Right renal cortex interstitium (tissue), 3 donors: ENCODE results near the gene SLC8A1. TPM values are rescaled to one million over a fixed set of nuclear protein-coding genes. Genes with fewer than 3 reads are reported as not detected.

Source experiments
- DNase-seq, 3 donors: peaks; one replicate each; pipeline ENCODE4 v3.0.0-alpha.2; 2013; ENCODE audit warnings: low read depth in 3 of 3, low spot score in 2 of 3
- polyA plus RNA-seq, 3 donors: library from polyadenylated mRNA; unstranded; fragments of 120-200 nt; gene quantifications; one replicate each; pipeline ENCODE4 v1.2.1, GENCODE V29; 2013; ENCODE audit not compliant: insufficient read length in 3 of 3

The SLC8A1 gene
- polyA plus RNA-seq, 3 donors = 69.9 to 76.3 (median 71.1) TPM

DNA sequence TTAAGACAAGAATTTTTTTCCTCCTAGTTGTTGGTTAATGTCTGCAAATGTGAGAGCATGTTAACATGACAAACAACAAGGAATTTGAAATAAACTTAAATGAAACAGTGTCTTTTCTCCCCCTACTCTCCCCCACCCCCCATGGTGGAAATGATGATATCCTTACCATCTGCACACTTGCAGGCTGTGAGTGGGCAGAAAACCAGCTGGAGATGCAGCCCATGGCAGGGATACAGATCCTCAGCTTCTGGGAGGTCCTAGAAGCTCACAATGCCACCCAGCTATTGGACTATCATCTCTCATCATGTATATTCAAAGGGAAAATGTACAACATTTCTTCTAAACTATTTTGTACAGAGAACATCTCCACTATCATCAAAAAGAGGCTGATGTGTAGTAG is 196.8 kb downstream of the SLC8A1 start:
- DNase-seq = no peak

- DNase-seq = no peak
Observed at GRCh38 chr2:40254611-40255010, 197.3 kb downstream of the SLC8A1 start.

GRCh38 chr2:40251137-40251536 is 200.8 kb downstream of the SLC8A1 start:
- no peak for DNase-seq

- DNase-seq = no peak
Observed at GRCh38 chr2:40249577-40249976, 202.3 kb downstream of the SLC8A1 start.

DNA sequence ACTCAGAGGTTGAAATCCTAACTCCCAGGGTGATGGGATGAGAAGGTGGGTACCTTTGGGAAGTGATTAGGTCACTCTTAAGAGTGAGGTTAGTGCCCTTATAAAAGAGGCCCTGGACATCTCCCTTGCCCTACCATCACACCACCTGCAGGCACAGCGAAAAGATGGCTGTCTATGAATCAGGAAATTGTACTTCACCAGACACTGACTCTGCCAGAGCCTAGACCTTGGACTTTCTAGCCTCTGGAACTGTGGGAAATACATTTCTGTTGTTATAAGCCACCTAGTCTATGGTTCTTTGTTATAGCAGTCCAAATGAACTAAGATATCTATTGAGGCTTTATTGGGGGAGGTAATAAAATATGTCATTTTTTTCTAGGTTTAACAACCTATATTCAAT is 203.6 kb downstream of the SLC8A1 start:
- no peak for DNase-seq

DNA sequence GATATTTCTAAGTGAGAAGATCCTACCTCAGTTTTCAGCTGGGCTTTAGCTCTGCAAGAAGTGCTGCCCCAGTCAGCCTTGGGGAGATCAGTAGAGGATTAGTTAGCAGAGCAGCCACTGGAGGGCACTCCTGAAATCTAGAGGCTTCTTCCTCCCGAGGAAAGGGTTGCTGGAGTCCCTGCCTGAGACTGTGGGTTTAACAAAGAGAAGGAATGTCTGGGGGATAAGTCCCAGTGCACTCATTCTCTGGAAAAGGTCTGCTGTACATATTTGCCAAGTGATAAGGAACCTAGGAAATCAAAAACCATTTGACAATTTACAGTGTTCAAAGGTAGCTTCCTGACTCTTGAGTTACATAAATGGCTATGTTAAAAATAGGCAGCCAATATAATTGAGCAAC is 207.2 kb downstream of the SLC8A1 start:
- DNase-seq = no peak

DNA sequence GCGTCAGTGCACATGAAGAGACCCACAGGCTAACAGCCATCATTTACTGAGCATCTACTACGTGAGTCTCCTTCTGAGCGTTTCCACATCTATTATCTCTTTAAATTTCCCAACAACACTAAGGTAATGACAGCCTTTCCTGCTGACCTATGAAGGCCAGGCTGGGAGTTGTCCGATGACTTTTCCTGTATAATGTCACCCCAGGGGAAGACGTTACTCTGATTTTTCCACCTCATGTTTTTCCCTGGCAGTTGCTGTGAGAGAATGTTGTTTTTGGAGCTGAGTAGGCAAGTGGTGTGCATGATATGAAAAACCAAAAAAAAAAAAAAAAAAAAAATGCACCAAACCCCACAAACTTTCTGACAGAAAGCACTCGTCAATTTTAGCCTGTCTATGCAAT is 207.6 kb downstream of the SLC8A1 start:
- no peak for DNase-seq

- DNase-seq = no peak
Observed at GRCh38 chr2:40243581-40244187, 208.2 kb downstream of the SLC8A1 start.

GRCh38 chr2:40242315-40242714 is 209.6 kb downstream of the SLC8A1 start:
- no peak for DNase-seq

GRCh38 chr2:40240070-40240469 is 211.8 kb downstream of the SLC8A1 start:
- peak in 1 of 3 donors; percentile 56 for DNase-seq

- DNase-seq = no peak
Observed at GRCh38 chr2:40230707-40231432, 221.0 kb downstream of the SLC8A1 start.

DNA sequence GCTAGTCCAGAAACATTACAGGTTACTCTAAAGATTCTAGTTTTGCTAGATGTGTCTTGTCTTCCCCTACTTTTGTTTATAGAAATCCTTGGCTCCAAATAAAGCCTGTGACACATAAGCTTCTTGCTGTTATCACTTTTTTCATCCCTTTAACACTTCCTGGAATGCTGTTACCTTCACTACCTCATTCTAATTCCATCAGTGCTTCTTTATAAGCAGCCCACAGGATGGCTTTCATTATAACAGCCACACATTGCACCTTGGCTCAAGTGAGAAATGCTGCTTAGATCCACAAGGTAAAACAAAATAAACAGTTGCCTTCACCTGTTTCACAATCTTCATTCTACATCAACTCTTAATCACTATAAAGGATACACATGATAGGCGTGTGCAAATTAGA is 221.7 kb downstream of the SLC8A1 start:
- no peak for DNase-seq

- DNase-seq = no peak
Observed at GRCh38 chr2:40228310-40228709, 223.6 kb downstream of the SLC8A1 start.

- no peak for DNase-seq
Observed at GRCh38 chr2:40227210-40227609, 224.7 kb downstream of the SLC8A1 start.

DNA sequence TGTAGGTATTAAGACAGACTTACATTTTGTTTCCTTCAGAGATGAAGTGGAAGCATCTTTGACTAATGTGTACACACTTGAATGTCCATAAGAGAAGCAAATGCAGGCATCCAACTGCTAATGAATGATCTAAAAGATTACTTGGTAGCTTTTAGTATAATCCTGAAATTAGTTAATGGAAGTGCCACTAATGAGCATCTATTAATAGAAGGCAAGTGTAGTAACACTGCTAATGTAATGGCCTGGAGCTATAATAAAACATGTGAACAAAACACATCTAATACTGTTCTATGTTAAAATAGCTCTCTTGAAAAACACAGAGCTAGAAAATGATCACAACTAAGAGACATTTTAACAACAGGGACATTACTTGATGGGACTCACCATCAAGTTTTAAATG is 225.3 kb downstream of the SLC8A1 start:
- no peak for DNase-seq

- DNase-seq = no peak
Observed at GRCh38 chr2:40225670-40226210, 226.2 kb downstream of the SLC8A1 start.

DNA sequence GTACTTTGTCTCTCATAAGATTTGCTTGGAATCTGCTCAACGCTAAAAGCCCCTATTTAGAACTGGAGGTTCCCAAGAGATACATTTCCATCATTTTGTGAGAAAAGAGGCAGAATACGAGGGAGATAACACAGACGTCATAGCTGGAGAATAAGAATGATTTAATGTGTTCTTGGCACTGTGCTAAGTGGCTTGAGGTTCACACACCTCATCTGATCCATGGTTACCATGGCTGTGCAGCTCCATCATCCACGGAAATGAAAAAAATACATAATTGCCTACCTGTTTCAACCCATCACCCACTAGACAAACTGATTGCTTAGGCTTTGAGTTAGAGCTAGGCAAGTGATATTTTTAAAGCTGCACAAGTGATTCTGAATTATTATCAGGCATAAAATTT is 227.6 kb downstream of the SLC8A1 start:
- DNase-seq = no peak

DNA sequence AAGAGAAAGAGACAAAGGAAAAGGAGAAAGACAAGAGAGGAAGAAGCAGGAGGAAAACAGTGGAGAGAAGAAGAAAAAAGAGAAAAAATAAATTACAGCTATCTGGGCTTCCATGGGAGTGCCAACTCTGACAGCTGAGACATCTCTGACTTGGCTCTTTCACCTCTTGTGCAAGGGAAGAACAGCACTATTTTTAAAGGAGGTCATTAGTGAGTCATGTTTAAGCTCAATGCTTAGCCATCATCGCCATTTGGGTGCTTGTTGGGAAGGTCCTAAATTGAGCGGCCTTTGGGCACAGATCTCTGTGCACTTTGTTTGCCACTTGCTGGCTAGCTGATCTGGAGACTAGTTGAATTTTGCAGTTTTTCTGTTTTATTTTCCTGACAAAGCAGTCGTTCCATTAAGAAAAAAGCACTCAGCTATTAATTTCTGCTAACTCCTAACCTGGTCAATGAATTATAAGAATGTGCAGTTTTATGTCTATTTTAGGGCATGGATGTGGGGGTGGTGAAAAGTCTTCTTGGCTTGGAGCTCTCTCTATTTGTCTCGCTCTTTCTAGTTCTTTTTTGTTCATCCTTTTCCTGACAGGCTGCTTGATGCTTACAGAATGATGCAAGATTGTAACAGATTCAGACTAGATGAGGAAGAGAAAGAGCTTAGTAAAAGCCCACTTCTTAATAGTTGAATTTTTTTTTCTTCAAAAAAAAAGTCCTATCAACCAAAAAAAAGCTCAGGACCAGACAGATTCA is 231.5 kb downstream of the SLC8A1 start:
- DNase-seq = no peak

- DNase-seq = no peak
Observed at GRCh38 chr2:40219141-40219540, 232.7 kb downstream of the SLC8A1 start.

GRCh38 chr2:40218679-40219078 is 233.2 kb downstream of the SLC8A1 start:
- no peak for DNase-seq

- no peak for DNase-seq
Observed at GRCh38 chr2:40213619-40214018, 238.3 kb downstream of the SLC8A1 start.

DNA sequence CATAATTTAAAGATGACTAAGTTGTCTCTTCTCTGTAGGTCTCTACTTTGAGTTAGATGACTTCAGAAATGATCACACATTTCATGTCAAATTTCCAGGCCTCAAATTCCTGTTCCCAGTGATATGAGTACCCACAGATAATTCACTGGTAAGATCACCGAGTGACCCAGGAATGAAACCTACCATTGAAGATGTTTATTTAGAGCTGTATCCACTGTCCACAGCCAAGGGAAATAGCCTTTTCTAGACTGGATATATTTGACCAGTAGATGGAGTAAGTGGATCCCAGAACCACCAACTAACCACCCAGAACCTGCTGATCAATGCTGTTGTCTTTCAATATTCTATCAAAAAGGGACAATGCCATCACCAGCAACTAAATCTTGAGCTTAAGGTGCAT is 238.8 kb downstream of the SLC8A1 start:
- no peak for DNase-seq
